ENCODE data around the gene AKR1C4. TPM values are rescaled to one million over a fixed set of nuclear protein-coding genes. Genes with fewer than 3 reads are reported as not detected.
A peak's percentile ranks its signal among the peaks of the same experiment; 100 is the strongest.

Gene AKR1C4
- total RNA-seq, 1 experiment from 2014 or later: not detected

DNA sequence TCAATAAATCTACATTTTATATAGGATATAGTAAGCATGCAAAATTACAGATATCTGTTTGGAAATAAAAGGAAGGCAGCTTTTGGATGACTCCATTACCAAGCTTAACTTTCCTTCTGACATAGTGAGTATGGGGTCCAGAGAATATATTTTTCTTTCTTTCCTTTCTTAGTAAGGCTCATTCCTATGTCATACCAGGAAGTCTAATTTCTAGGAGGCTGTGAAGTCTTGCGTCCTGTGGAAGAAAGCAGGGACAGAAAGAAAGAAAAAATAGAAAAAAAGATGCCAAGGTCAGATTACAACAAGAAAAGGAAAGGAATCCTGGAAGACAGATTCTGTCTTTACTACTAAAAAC lies 48.0 kb upstream of the AKR1C4 start:
- intact Hi-C loops (cut with micrococcal nuclease): no loop called here
- H3K36me3 Mint-ChIP-seq (ENCODE audit: insufficient read depth, unreplicated experiment): no peaks in the 10 kb centered on the region
- H3K4me1 Mint-ChIP-seq (ENCODE audit: insufficient read depth, unreplicated experiment): peaks cover 11% of the 10 kb centered on the region
- H3K4me3 Mint-ChIP-seq (ENCODE audit: unreplicated experiment): no peak overlapping the region
- POLR2A ChIA-PET: interaction anchor here (0.7 kb wide), 1 partner anchor 185 kb away, joined by 3 read pairs; no protein-coding TSS in a partner anchor
- no TSS peak for BruUV-seq (replicated peaks)
- no peaks in the 10 kb centered on the region for H3K27me3 Mint-ChIP-seq (ENCODE audit: insufficient read depth, unreplicated experiment)
- H3K9me3 Mint-ChIP-seq (ENCODE audit: unreplicated experiment): no peaks in the 10 kb centered on the region
- TF ChIP-seq, protein P1, sequence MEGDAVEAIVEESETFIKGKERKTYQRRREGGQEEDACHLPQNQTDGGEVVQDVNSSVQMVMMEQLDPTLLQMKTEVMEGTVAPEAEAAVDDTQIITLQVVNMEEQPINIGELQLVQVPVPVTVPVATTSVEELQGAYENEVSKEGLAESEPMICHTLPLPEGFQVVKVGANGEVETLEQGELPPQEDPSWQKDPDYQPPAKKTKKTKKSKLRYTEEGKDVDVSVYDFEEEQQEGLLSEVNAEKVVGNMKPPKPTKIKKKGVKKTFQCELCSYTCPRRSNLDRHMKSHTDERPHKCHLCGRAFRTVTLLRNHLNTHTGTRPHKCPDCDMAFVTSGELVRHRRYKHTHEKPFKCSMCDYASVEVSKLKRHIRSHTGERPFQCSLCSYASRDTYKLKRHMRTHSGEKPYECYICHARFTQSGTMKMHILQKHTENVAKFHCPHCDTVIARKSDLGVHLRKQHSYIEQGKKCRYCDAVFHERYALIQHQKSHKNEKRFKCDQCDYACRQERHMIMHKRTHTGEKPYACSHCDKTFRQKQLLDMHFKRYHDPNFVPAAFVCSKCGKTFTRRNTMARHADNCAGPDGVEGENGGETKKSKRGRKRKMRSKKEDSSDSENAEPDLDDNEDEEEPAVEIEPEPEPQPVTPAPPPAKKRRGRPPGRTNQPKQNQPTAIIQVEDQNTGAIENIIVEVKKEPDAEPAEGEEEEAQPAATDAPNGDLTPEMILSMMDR (IDR thresholded peaks at IDR 0.05; ENCODE audit: unreplicated experiment): no peak
- CTCF ChIA-PET: interaction anchor here (0.6 kb wide), 1 partner anchor 155 kb away, joined by 3 read pairs; no protein-coding TSS in a partner anchor
- DNase-seq (ENCODE audit: unreplicated experiment): no peak
- H3K27ac Mint-ChIP-seq (ENCODE audit: low read depth, unreplicated experiment): peak overlapping the region; percentile 0

DNA sequence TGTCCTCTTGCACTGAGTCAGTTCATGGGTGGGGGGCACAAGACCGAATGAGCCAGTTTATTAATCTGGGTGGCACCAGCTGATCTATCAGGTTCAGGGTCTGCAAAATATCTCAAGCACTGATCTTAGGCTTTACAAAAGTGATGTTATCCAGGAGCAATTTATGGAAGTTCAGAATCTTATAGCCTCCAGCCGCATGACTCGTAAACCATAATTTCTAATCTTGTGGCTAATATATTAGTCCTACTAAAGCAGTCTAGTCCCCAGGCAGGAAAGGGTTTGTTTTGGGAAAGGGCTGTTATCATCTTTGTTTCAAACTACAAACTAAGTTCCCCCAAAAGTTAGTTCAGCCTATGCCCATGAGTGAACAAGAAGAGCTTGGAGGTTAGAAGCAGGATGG lies 45.6 kb upstream of the AKR1C4 start:
- TF ChIP-seq, protein P1 (IDR thresholded peaks at IDR 0.05; ENCODE audit: unreplicated experiment): no peak
- no peaks in the 10 kb centered on the region for H3K9me3 Mint-ChIP-seq (ENCODE audit: unreplicated experiment)
- no peaks in the 10 kb centered on the region for H3K27me3 Mint-ChIP-seq (ENCODE audit: insufficient read depth, unreplicated experiment)
- peak; percentile 2 for DNase-seq (ENCODE audit: unreplicated experiment)
- no peaks in the 10 kb centered on the region for H3K36me3 Mint-ChIP-seq (ENCODE audit: insufficient read depth, unreplicated experiment)
- ChIA-PET POLR2A (interaction anchor here (0.7 kb wide), 1 partner anchor 663 kb away, joined by 3 read pairs; no protein-coding TSS in a partner anchor), CTCF (interaction anchor here (0.7 to 0.9 kb wide), 3 partner anchors 10 to 1859 kb away, joined by 3 read pairs; no protein-coding TSS in a partner anchor)
- peaks cover 11% of the 10 kb centered on the region for H3K4me1 Mint-ChIP-seq (ENCODE audit: insufficient read depth, unreplicated experiment)
- no TSS peak for BruUV-seq (replicated peaks)
- intact Hi-C loops (cut with micrococcal nuclease): no loop called here
- no peak overlapping the region for H3K27ac Mint-ChIP-seq (ENCODE audit: low read depth, unreplicated experiment)
- no peak overlapping the region for H3K4me3 Mint-ChIP-seq (ENCODE audit: unreplicated experiment)

DNA sequence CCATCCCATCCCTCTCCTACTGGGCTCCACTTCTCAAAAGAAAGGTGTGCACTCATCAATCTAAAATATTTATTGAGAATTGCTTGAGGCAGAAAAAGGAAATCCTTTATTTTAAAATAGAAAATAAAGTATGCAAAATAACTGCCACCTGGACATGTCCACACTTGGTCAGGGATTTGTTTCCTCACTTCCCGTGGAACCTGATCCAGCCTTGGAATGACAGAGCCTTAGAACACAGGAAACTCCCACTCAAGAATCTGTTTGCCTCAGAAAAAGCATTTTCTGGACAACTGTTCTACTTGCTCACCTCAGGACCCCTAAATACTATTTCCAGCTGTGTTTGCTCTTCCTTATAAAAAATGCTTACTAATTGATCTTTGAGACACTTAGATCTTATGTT lies 40.7 kb upstream of the AKR1C4 start:
- H3K27me3 Mint-ChIP-seq (ENCODE audit: insufficient read depth, unreplicated experiment): no peaks in the 10 kb centered on the region
- no peak overlapping the region for H3K4me3 Mint-ChIP-seq (ENCODE audit: unreplicated experiment)
- H3K27ac Mint-ChIP-seq (ENCODE audit: low read depth, unreplicated experiment): no peak overlapping the region
- ChIA-PET POLR2A (no interaction called here), CTCF (no interaction called here)
- H3K36me3 Mint-ChIP-seq (ENCODE audit: insufficient read depth, unreplicated experiment): no peaks in the 10 kb centered on the region
- intact Hi-C loops (cut with micrococcal nuclease): no loop called here
- no peak for DNase-seq (ENCODE audit: unreplicated experiment)
- no TSS peak for BruUV-seq (replicated peaks)
- TF ChIP-seq, protein P1 (IDR thresholded peaks at IDR 0.05; ENCODE audit: unreplicated experiment): no peak
- peaks cover 7% of the 10 kb centered on the region for H3K4me1 Mint-ChIP-seq (ENCODE audit: insufficient read depth, unreplicated experiment)
- H3K9me3 Mint-ChIP-seq (ENCODE audit: unreplicated experiment): peaks cover 1% of the 10 kb centered on the region

DNA sequence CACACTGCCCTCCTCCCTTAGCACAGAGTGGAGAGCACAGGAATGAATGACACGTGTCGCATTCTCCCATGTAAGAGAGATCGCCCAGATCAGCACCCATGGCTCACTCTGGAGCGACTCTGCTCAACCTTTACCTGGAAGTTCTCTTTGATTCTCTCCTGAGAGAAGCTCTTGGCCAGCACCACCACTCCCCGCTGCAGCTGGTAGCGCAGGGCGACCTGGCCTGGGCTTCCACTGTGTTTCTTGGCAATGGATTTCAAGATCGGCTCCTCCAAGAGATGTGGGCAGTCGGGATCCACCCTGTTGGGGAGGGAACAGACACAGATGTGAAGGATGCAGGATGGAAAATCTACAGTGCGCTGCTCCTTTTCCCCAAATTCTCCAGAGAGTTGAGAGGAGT lies 39.1 kb upstream of the AKR1C4 start:
- POLR2A ChIA-PET: interaction anchor here (0.7 kb wide), 1 partner anchor 538 kb away, joined by 3 read pairs; no protein-coding TSS in a partner anchor
- H3K4me3 Mint-ChIP-seq (ENCODE audit: unreplicated experiment): no peak overlapping the region
- peaks cover 9% of the 10 kb centered on the region for H3K9me3 Mint-ChIP-seq (ENCODE audit: unreplicated experiment)
- DNase-seq (ENCODE audit: unreplicated experiment): no peak
- intact Hi-C loops (cut with micrococcal nuclease): no loop called here
- no peak overlapping the region for H3K27ac Mint-ChIP-seq (ENCODE audit: low read depth, unreplicated experiment)
- peaks cover 7% of the 10 kb centered on the region for H3K4me1 Mint-ChIP-seq (ENCODE audit: insufficient read depth, unreplicated experiment)
- no peaks in the 10 kb centered on the region for H3K27me3 Mint-ChIP-seq (ENCODE audit: insufficient read depth, unreplicated experiment)
- BruUV-seq (replicated peaks): no TSS peak
- CTCF ChIA-PET: interaction anchor here (1.1 kb wide), 1 partner anchor 307 kb away, joined by 4 read pairs; no protein-coding TSS in a partner anchor
- no peaks in the 10 kb centered on the region for H3K36me3 Mint-ChIP-seq (ENCODE audit: insufficient read depth, unreplicated experiment)
- TF ChIP-seq, protein P1 (IDR thresholded peaks at IDR 0.05; ENCODE audit: unreplicated experiment): no peak

All from MCF 10A (cell line).